Parathyroid adenoma (tissue), 2 donors: Measurements from ENCODE around the gene CEACAM4.

Experiments
- H2AFZ ChIP-seq: fragments of 300-600 bp; sonication (generic); one replicate; pipeline ENCODE4 v1.7.0; 2017; ENCODE audit warnings: antibody characterized with exemption, mild to moderate bottlenecking
- H3K27ac ChIP-seq: fragments of 300-600 bp; sonication (generic); one replicate; pipeline ENCODE4 v1.7.0; 2017
- H3K27me3 ChIP-seq: fragments of 300-600 bp; sonication (generic); one replicate; pipeline ENCODE4 v1.7.0; 2017; ENCODE audit warnings: low read length; ENCODE audit not compliant: control insufficient read depth, insufficient read depth
- H3K36me3 ChIP-seq: fragments of 300-600 bp; sonication (generic); one replicate; pipeline ENCODE4 v1.7.0; 2017; ENCODE audit warnings: low read length; ENCODE audit not compliant: control insufficient read depth, insufficient read depth
- H3K4me1 ChIP-seq: fragments of 300-600 bp; sonication (generic); one replicate; pipeline ENCODE4 v1.7.0; 2017; ENCODE audit warnings: control low read depth
- H3K4me2 ChIP-seq: fragments of 300-600 bp; sonication (generic); one replicate; pipeline ENCODE4 v1.7.0; 2017; ENCODE audit warnings: low read length
- H3K4me3 ChIP-seq: fragments of 300-600 bp; sonication (generic); one replicate; pipeline ENCODE4 v1.7.0; 2017; ENCODE audit warnings: low read depth, low read length
- H3K79me2 ChIP-seq: fragments of 300-600 bp; sonication (generic); one replicate; pipeline ENCODE4 v1.7.0; 2017; ENCODE audit warnings: control low read depth
- H3K9ac ChIP-seq: fragments of 300-600 bp; sonication (generic); one replicate; pipeline ENCODE4 v1.7.0; 2017; ENCODE audit warnings: mild to moderate bottlenecking
- H3K9me3 ChIP-seq: fragments of 300-600 bp; sonication (generic); one replicate; pipeline ENCODE4 v1.7.0; 2017; ENCODE audit warnings: low read length; ENCODE audit not compliant: control insufficient read depth
- TF ChIP-seq, protein P1 (sequence below): fragments of 300-600 bp; sonication (generic); IDR thresholded peaks from one replicate; pipeline ENCODE4 v1.7.0; 2017; ENCODE audit warnings: antibody characterized with exemption, mild to moderate bottlenecking
- donor health status: primary hyperparathyroidism.

Gene CEACAM4

DNA sequence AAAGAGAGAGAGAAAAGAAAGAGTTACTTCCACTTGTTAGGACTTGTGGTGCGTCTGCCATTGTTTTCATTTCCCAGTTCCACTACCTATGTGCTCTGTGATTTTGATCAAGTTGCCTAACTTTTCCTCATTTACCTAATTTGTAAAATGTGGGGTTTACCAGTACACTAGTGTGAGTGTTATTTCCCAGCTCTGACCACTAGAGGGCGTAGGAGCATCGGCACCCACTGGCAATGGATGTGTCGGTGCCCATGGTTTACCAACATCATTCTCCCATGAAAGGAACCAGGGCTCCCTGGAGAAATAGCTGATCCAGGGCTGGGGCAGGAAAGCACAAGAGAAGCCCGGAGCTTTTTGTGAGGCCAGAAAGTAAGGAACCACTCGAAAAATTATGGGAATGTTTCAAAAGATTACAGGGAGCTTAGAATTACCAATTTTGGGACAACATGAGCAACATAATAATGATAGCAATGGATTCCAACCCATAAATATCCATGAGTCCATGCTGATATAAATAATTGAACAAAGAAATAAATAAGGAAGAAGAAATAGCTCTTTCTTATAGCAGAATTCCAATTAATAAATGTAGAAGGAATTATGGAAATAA, 15.1 kb upstream of the CEACAM4 start:
- Histone ChIP-seq H3K27me3 (no peaks in the 10 kb centered on the region), H3K79me2 (no peaks in the 10 kb centered on the region), H2AFZ (no peak overlapping the region), H3K9ac (no peak overlapping the region), H3K36me3 (no peaks in the 10 kb centered on the region), H3K4me3 (no peak overlapping the region), H3K4me2 (no peak overlapping the region), H3K9me3 (no peaks in the 10 kb centered on the region), H3K27ac (no peak overlapping the region), H3K4me1 (no peaks in the 10 kb centered on the region)
- TF ChIP-seq, protein P1, sequence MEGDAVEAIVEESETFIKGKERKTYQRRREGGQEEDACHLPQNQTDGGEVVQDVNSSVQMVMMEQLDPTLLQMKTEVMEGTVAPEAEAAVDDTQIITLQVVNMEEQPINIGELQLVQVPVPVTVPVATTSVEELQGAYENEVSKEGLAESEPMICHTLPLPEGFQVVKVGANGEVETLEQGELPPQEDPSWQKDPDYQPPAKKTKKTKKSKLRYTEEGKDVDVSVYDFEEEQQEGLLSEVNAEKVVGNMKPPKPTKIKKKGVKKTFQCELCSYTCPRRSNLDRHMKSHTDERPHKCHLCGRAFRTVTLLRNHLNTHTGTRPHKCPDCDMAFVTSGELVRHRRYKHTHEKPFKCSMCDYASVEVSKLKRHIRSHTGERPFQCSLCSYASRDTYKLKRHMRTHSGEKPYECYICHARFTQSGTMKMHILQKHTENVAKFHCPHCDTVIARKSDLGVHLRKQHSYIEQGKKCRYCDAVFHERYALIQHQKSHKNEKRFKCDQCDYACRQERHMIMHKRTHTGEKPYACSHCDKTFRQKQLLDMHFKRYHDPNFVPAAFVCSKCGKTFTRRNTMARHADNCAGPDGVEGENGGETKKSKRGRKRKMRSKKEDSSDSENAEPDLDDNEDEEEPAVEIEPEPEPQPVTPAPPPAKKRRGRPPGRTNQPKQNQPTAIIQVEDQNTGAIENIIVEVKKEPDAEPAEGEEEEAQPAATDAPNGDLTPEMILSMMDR = peak; percentile 89

DNA sequence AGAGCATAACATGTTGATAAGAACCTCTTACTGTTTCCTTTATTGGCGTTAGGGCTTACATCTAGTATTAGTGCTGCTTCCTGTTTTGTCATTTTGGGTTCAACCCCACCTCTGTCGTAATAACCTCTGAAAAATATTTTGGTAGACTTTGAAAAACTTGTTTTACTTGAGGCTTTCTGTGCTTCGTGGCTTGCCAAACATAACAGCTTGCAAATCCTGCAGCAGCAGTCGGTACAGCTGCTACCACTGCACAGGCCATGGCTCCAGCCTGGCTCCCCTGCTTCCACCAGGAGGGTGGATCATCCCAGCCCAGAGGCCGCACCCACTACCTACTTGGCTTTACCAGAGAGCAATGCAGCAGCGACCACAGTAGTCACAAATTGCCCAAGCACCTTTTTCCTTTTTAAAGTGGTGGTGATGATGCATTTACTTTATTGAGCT, 11.8 kb upstream of the CEACAM4 start:
- Histone ChIP-seq H3K36me3 (no peaks in the 10 kb centered on the region), H3K79me2 (no peaks in the 10 kb centered on the region), H3K4me2 (no peak overlapping the region), H3K4me3 (no peak overlapping the region), H3K27me3 (no peaks in the 10 kb centered on the region), H3K9me3 (no peaks in the 10 kb centered on the region), H3K9ac (no peak overlapping the region), H2AFZ (no peak overlapping the region), H3K27ac (no peak overlapping the region), H3K4me1 (no peaks in the 10 kb centered on the region)
- TF ChIP-seq, protein P1 = no peak

- Histone ChIP-seq H3K4me3 (no peak overlapping the region), H3K4me2 (no peak overlapping the region), H3K4me1 (no peaks in the 10 kb centered on the region), H3K27me3 (no peaks in the 10 kb centered on the region), H2AFZ (no peak overlapping the region), H3K79me2 (no peaks in the 10 kb centered on the region), H3K27ac (no peak overlapping the region), H3K36me3 (no peaks in the 10 kb centered on the region), H3K9me3 (no peaks in the 10 kb centered on the region), H3K9ac (no peak overlapping the region)
- TF ChIP-seq, protein P1 = no peak
These were observed 10.6 kb upstream of the CEACAM4 start for GRCh38 chr19:41637484-41637883.

DNA sequence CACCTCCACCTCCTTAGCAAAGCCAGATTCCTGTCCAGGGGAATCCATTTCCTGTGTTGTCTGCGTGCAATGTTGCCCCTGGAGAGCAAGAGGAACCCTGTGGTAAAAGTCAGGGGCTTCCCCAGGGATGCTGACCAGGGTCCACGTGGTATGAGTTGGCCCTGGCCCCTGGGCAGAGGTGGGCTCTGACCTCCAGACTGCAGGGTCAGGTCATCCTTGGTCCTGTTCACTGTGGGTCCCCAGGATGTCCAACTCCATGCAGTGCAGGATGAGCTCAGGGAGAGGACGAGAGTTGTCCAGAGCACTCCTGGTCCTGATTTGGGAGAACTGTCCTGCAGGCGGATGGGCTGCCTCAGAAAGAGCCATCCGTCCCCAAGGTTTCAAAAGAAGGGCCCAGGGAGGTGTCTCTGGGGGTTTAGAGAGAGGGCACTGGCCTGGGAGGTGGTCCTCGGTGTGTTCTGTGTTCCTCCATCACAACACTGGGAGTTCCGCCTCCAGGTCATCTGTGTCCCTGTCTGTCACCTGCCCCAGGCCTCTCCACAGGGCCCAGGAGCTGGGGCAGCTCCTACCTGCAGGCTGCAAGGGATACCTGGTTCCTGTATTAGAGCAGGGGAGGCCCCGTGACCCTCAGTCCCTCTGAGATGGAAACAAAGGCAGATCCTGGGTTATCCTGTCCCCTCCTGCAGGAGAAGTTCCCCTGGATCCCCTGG, 1.2 kb upstream of the CEACAM4 start:
- TF ChIP-seq, protein P1 = no peak
- Histone ChIP-seq H2AFZ (no peak overlapping the region), H3K79me2 (no peaks in the 10 kb centered on the region), H3K36me3 (no peaks in the 10 kb centered on the region), H3K27ac (no peak overlapping the region), H3K9me3 (no peaks in the 10 kb centered on the region), H3K4me3 (no peak overlapping the region), H3K27me3 (no peaks in the 10 kb centered on the region), H3K4me2 (no peak overlapping the region), H3K4me1 (no peaks in the 10 kb centered on the region), H3K9ac (no peak overlapping the region)

- no peak overlapping the region for H3K27ac ChIP-seq
- no peak overlapping the region for H3K9ac ChIP-seq
- no peak overlapping the region for H3K4me3 ChIP-seq
- H3K27me3 ChIP-seq = no peaks in the 10 kb centered on the region
- no peaks in the 10 kb centered on the region for H3K36me3 ChIP-seq
- TF ChIP-seq, protein P1 = no peak
- no peaks in the 10 kb centered on the region for H3K79me2 ChIP-seq
- H3K9me3 ChIP-seq = no peaks in the 10 kb centered on the region
- H3K4me1 ChIP-seq = no peaks in the 10 kb centered on the region
- no peak overlapping the region for H3K4me2 ChIP-seq
- no peak overlapping the region for H2AFZ ChIP-seq
These were observed 596 bp downstream of the CEACAM4 start for GRCh38 chr19:41626278-41626677.
